ENCODE data around the gene P2RX2. TPM values are rescaled to one million over a fixed set of nuclear protein-coding genes. Genes with fewer than 3 reads are reported as not detected.

The P2RX2 gene
- total RNA-seq, 2 donors from 2014 or later = 0.24 TPM; not detected in 1

- no peak overlapping the region for H3K4me3 ChIP-seq
- intact Hi-C loops (cut with DNase I) = loop anchor here (2.0 to 10.0 kb wide), 2 partner anchors 200 to 460 kb away; no protein-coding TSS in a partner anchor
- peaks cover 33% of the 10 kb centered on the region for H3K27me3 ChIP-seq
- H3K9me3 ChIP-seq = no peaks in the 10 kb centered on the region
- DNase-seq = peak; percentile 83
- H3K36me3 ChIP-seq = no peaks in the 10 kb centered on the region
- no peak overlapping the region for H3K27ac ChIP-seq
- TF ChIP-seq CTCF (IDR thresholded peaks at IDR 0.05) = peak; percentile 91
- no peak overlapping the region for H3K9ac ChIP-seq (ENCODE audit: low read depth in 2 of 2, low read length in 2 of 2)
- no peaks in the 10 kb centered on the region for H3K4me1 ChIP-seq
These were observed 3.6 kb upstream of the P2RX2 start for GRCh38 chr12:132614861-132615578.

GRCh38 chr12:132615579-132616038 is 3.0 kb upstream of the P2RX2 start:
- H3K9ac ChIP-seq (ENCODE audit: low read depth in 2 of 2, low read length in 2 of 2) = no peak overlapping the region
- no peaks in the 10 kb centered on the region for H3K36me3 ChIP-seq
- H3K9me3 ChIP-seq = no peaks in the 10 kb centered on the region
- H3K27ac ChIP-seq = no peak overlapping the region
- peaks cover 36% of the 10 kb centered on the region for H3K27me3 ChIP-seq
- no peak overlapping the region for H3K4me3 ChIP-seq
- no peak for DNase-seq
- intact Hi-C loops (cut with DNase I) = loop anchor here (2.0 to 10.0 kb wide), 2 partner anchors 201 to 461 kb away; no protein-coding TSS in a partner anchor
- no peaks in the 10 kb centered on the region for H3K4me1 ChIP-seq
- TF ChIP-seq CTCF (IDR thresholded peaks at IDR 0.05) = no peak

- Histone ChIP-seq H3K4me1 (no peaks in the 10 kb centered on the region), H3K4me3 (no peak overlapping the region), H3K9me3 (no peaks in the 10 kb centered on the region), H3K36me3 (no peaks in the 10 kb centered on the region), H3K9ac (ENCODE audit: low read depth in 2 of 2, low read length in 2 of 2) (no peak overlapping the region), H3K27me3 (peaks cover 36% of the 10 kb centered on the region), H3K27ac (no peak overlapping the region)
- intact Hi-C loops (cut with DNase I) = loop anchor here (10.0 kb wide), 1 partner anchor 462 kb away; no protein-coding TSS in a partner anchor
- no peak for TF ChIP-seq CTCF (IDR thresholded peaks at IDR 0.05)
- no peak for DNase-seq
These were observed 1.4 kb upstream of the P2RX2 start for GRCh38 chr12:132617135-132617701.

- TF ChIP-seq CTCF (IDR thresholded peaks at IDR 0.05) = no peak
- H3K27ac ChIP-seq = no peak overlapping the region
- no peak overlapping the region for H3K9ac ChIP-seq (ENCODE audit: low read depth in 2 of 2, low read length in 2 of 2)
- no peaks in the 10 kb centered on the region for H3K9me3 ChIP-seq
- no peaks in the 10 kb centered on the region for H3K4me1 ChIP-seq
- intact Hi-C loops (cut with DNase I) = loop anchor here (10.0 kb wide), 1 partner anchor 463 kb away; no protein-coding TSS in a partner anchor
- H3K4me3 ChIP-seq = no peak overlapping the region
- peaks cover 36% of the 10 kb centered on the region for H3K27me3 ChIP-seq
- no peak for DNase-seq
- H3K36me3 ChIP-seq = no peaks in the 10 kb centered on the region
These were observed 524 bp upstream of the P2RX2 start for GRCh38 chr12:132617822-132618682.

- no peak for TF ChIP-seq CTCF (IDR thresholded peaks at IDR 0.05)
- DNase-seq = no peak
- intact Hi-C loops (cut with DNase I) = loop anchor here (10.0 kb wide), 1 partner anchor 464 kb away; no protein-coding TSS in a partner anchor
- H3K4me1 ChIP-seq = no peaks in the 10 kb centered on the region
- no peaks in the 10 kb centered on the region for H3K9me3 ChIP-seq
- peaks cover 36% of the 10 kb centered on the region for H3K27me3 ChIP-seq
- no peak overlapping the region for H3K27ac ChIP-seq
- no peak overlapping the region for H3K4me3 ChIP-seq
- no peaks in the 10 kb centered on the region for H3K36me3 ChIP-seq
- H3K9ac ChIP-seq (ENCODE audit: low read depth in 2 of 2, low read length in 2 of 2) = no peak overlapping the region
These were observed 452 bp downstream of the P2RX2 start for GRCh38 chr12:132619071-132619385.
